SK-N-SH (cell line): ENCODE results near the gene ARHGEF7. TPM values are rescaled to one million over a fixed set of nuclear protein-coding genes. Genes with fewer than 3 reads are reported as not detected.

Experiments
- CTCF ChIA-PET: fragments of 300-600, 350-600 bp; formaldehyde crosslinking; extraction: SDS; loops from one replicate; lab custom pipeline; 2021; lab: Yijun Ruan, JAX
- POLR2A ChIA-PET: fragments of 350-600 bp; sonication (Branson Sonifier 250); formaldehyde crosslinking; extraction: SDS; loops from one replicate; lab custom pipeline; 2020; ENCODE audit warnings: antibody characterized with exemption, inconsistent platforms; lab: Yijun Ruan, JAX
- DNase-seq: peaks from one replicate; pipeline ENCODE4 v3.0.0; 2012
- H2AFZ ChIP-seq: fragments of 200-600 bp; sonication (generic); 2 replicates; pipeline ENCODE4 v1.8.1; 2016; ENCODE audit warnings: antibody characterized with exemption, mild to moderate bottlenecking, low read depth
- H3F3A ChIP-seq: fragments of 200-600 bp; sonication (generic); replicated peaks from 2 replicates; pipeline ENCODE3; 2016; ENCODE audit warnings: antibody characterized with exemption, mild to moderate bottlenecking; ENCODE audit not compliant: insufficient read depth
- H3K27ac ChIP-seq, 2 experiments: fragments of 200-500 bp in 1 of 2; fragments of 200-600 bp in 1 of 2; sonication (Bioruptor generic) in 1 of 2; sonication (generic), shearing (Covaris generic) in 1 of 2; 2 replicates each; pipeline versions ENCODE4 v1.5.1 to v1.6.1; 2014 to 2016; ENCODE audit warnings: low read depth in 2 of 2, inconsistent platforms in 1 of 2, low read length in 1 of 2, mild to moderate bottlenecking in 1 of 2, mixed read lengths in 1 of 2
- H3K27me3 ChIP-seq: fragments of 200-600 bp; sonication (generic), shearing (Covaris generic); 2 replicates; pipeline ENCODE4 v1.6.1; 2016; ENCODE audit warnings: mixed run types; ENCODE audit not compliant: insufficient read depth
- H3K36me3 ChIP-seq, 2 experiments: fragments of 200-500 bp in 1 of 2; fragments of 200-600 bp in 1 of 2; sonication (Bioruptor generic) in 1 of 2; sonication (generic) in 1 of 2; replicated peaks in 1 of 2; 2 replicates each; pipeline versions ENCODE3 to v1.5.1; 2014 to 2016; ENCODE audit warnings: low read length in 1 of 2, mild to moderate bottlenecking in 1 of 2; ENCODE audit not compliant: insufficient read depth in 2 of 2, control insufficient read depth in 1 of 2
- H3K4me1 ChIP-seq, 2 experiments: fragments of 200-500 bp in 1 of 2; fragments of 200-600 bp in 1 of 2; sonication (Bioruptor generic) in 1 of 2; sonication (generic), shearing (Covaris generic) in 1 of 2; 2 replicates each; pipeline versions ENCODE4 v1.5.1 to v1.6.1; 2014 to 2016; ENCODE audit warnings: low read depth in 1 of 2, low read length in 1 of 2, mixed run types in 1 of 2; ENCODE audit not compliant: insufficient read depth in 2 of 2, control insufficient read depth in 1 of 2
- H3K4me2 ChIP-seq: fragments of 200-600 bp; sonication (generic), shearing (Covaris generic); 2 replicates; pipeline ENCODE4 v1.6.1; 2017; ENCODE audit warnings: mixed run types
- H3K4me3 ChIP-seq, 2 experiments: fragments of 200-500 bp in 1 of 2; fragments of 200-600 bp in 1 of 2; sonication (Bioruptor generic) in 1 of 2; sonication (generic), shearing (Covaris generic) in 1 of 2; 2 replicates each; pipeline versions ENCODE4 v1.5.1 to v1.8.1; 2014 to 2016; ENCODE audit warnings: low read depth in 2 of 2, inconsistent platforms in 1 of 2, low read length in 1 of 2, mild to moderate bottlenecking in 1 of 2, mixed read lengths in 1 of 2, moderate library complexity in 1 of 2
- H3K79me2 ChIP-seq: fragments of 200-600 bp; sonication (generic); 2 replicates; pipeline ENCODE4 v1.8.1; 2017; ENCODE audit warnings: mild to moderate bottlenecking; ENCODE audit not compliant: insufficient read depth
- H3K9ac ChIP-seq: fragments of 200-600 bp; sonication (generic); 2 replicates; pipeline ENCODE4 v1.6.1; 2017; ENCODE audit warnings: mixed run types
- H3K9me2 ChIP-seq: fragments of 200-600 bp; sonication (generic); 2 replicates; pipeline ENCODE4 v1.6.1; 2017; ENCODE audit warnings: mixed run types
- H3K9me3 ChIP-seq: fragments of 200-600 bp; sonication (generic); 2 replicates; pipeline ENCODE4 v1.6.1; 2017; ENCODE audit warnings: mixed run types, mild to moderate bottlenecking, moderate library complexity
- H4K20me1 ChIP-seq: fragments of 200-600 bp; sonication (generic); 2 replicates; pipeline ENCODE4 v1.6.1; 2017; ENCODE audit warnings: mild to moderate bottlenecking, mixed run types; ENCODE audit not compliant: insufficient read depth
- EP300 ChIP-seq, 2 experiments: IDR thresholded peaks; 2 replicates each; pipeline versions ENCODE4 v1.4.0 to v1.6.1; 2012; ENCODE audit warnings: borderline replicate concordance in 1 of 2, low read depth in 1 of 2, low read length in 1 of 2
- FOSL2 ChIP-seq: IDR thresholded peaks from 2 replicates; pipeline ENCODE4 v1.4.0; 2012; ENCODE audit warnings: low read depth, mild to moderate bottlenecking, moderate library complexity, borderline replicate concordance
- MEF2A ChIP-seq: IDR thresholded peaks from 2 replicates; pipeline ENCODE4 v1.4.0; 2012; ENCODE audit warnings: low read depth, borderline replicate concordance
- NRF1 ChIP-seq: IDR thresholded peaks from 2 replicates; pipeline ENCODE4 v1.6.1; 2012; ENCODE audit warnings: low read depth, mild to moderate bottlenecking, low read length
- POLR2AphosphoS5 ChIP-seq: IDR thresholded peaks from 2 replicates; pipeline ENCODE4 v1.6.1; 2012; ENCODE audit warnings: low read depth, low read length
- REST ChIP-seq: IDR thresholded peaks from 2 replicates; pipeline ENCODE4 v1.6.1; 2012; ENCODE audit warnings: mild to moderate bottlenecking, low read depth, low read length, moderate library complexity
- RFX5 ChIP-seq: IDR thresholded peaks from 2 replicates; pipeline ENCODE4 v1.6.1; 2012; ENCODE audit warnings: mild to moderate bottlenecking, improper control_type of control experiment, low read length
- SIN3A ChIP-seq: IDR thresholded peaks from 2 replicates; pipeline ENCODE4 v1.6.1; 2012; ENCODE audit warnings: low read depth, mild to moderate bottlenecking, low read length, moderate library complexity, borderline replicate concordance
- SMC3 ChIP-seq: IDR thresholded peaks from 2 replicates; pipeline ENCODE4 v1.6.1; 2012; ENCODE audit warnings: low read depth, low read length, improper control_type of control experiment
- USF1 ChIP-seq: IDR thresholded peaks from 2 replicates; pipeline ENCODE4 v1.4.0; 2012; ENCODE audit warnings: low read depth, borderline replicate concordance
- WGBS: methylation state at CpG from one replicate; pipeline ENCODE4 v1.1.6; 2017; ENCODE audit warnings: low lambda C conversion rate; 5-methylcytosine and 5-hydroxymethylcytosine counted together
- polyA plus RNA-seq, 3 experiments: library from polyadenylated mRNA; depleted of rRNA; stranded (reverse); fragments of >200 nt; gene quantifications; 2 replicates each; pipeline ENCODE4 v1.2.3, GENCODE V29; 2012

The ARHGEF7 gene
- polyA plus RNA-seq, 1 of the 3 experiments (the other 2 are of a cell fraction), result 21.6 TPM

GRCh38 chr13:111145506-111145905 lies 30.4 kb downstream of the ARHGEF7 start:
- no peak for DNase-seq
- POLR2A ChIA-PET, result no interaction called here

GRCh38 chr13:111152844-111153243 lies 37.7 kb downstream of the ARHGEF7 start:
- Histone ChIP-seq H3K9me3 (no peaks in the 10 kb centered on the region), H3K79me2 (peaks cover 39% of the 10 kb centered on the region), H3K9ac (peak overlapping the region; percentile 93), H3K4me1 (peaks cover 6 to 15% of the 10 kb centered on the region in 2 experiments; a peak in 2 of 4 replicates), H3K36me3 (peaks cover 0 to 5% of the 10 kb centered on the region in 2 experiments), H3K4me3 (peak overlapping the region; percentile 80 to 92), H2AFZ (peak overlapping the region; percentile 66), H3K27ac (peak overlapping the region; percentile 91 to 92), H3K27me3 (no peaks in the 10 kb centered on the region), H3K4me2 (peak overlapping the region; percentile 94), H4K20me1 (peaks cover 11% of the 10 kb centered on the region; the same call in 1 of the 2 replicates), H3F3A (peaks cover 10% of the 10 kb centered on the region), H3K9me2 (no peaks in the 10 kb centered on the region)
- ChIA-PET POLR2A (interaction anchor here (1.0 kb wide), 1 partner anchor 37 kb away, joined by 4 read pairs; no protein-coding TSS in a partner anchor), CTCF (interaction anchor here (0.8 to 2.3 kb wide), 4 partner anchors 12 to 239 kb away, joined by 3 to 10 read pairs (median 3); no protein-coding TSS in a partner anchor)
- TF ChIP-seq USF1, result no peak
- TF ChIP-seq FOSL2, result no peak
- WGBS, result 17% methylated on average over 11 of the region's 11 CpGs
- DNase-seq, result peak; percentile 44

More at GRCh38 chr13:111145506-111145905, 30.4 kb downstream of the ARHGEF7 start:
- Histone ChIP-seq H3K27me3 (no peaks in the 10 kb centered on the region; the same call in none of the 2 replicates), H3K9me2 (no peaks in the 10 kb centered on the region), H4K20me1 (no peaks in the 10 kb centered on the region), H3K4me2 (no peak overlapping the region), H3K27ac (no peak overlapping the region), H3K9me3 (no peaks in the 10 kb centered on the region), H3K79me2 (no peaks in the 10 kb centered on the region), H3F3A (no peaks in the 10 kb centered on the region), H3K4me3 (no peak overlapping the region), H2AFZ (no peak overlapping the region), H3K9ac (no peak overlapping the region), H3K36me3 (no peaks in the 10 kb centered on the region), H3K4me1 (no peaks in the 10 kb centered on the region; a peak in 1 of 4 replicates)
- 61% methylated on average over 4 of the region's 7 CpGs for WGBS
- CTCF ChIA-PET, result no interaction called here
- TF ChIP-seq EP300 (IDR thresholded peaks at IDR 0.05; ENCODE audit: borderline replicate concordance in 1 of 2, low read depth in 1 of 2, low read length in 1 of 2), result no peak
- TF ChIP-seq SIN3A, result no peak
- no peak for TF ChIP-seq REST
- no peak for TF ChIP-seq MEF2A
- TF ChIP-seq SMC3, result no peak
- no peak for TF ChIP-seq NRF1
- no peak for TF ChIP-seq POLR2AphosphoS5
- no peak for TF ChIP-seq RFX5
